Esophagus squamous epithelium (tissue), 4 donors: ENCODE measurements around the gene CDC42BPB.

Experiments used
- CTCF ChIP-seq, 6 experiments: fragments of 450-650 bp in 4 of 6; fragments of 200-600 bp in 2 of 6; sonication (generic) in 2 of 6; IDR thresholded peaks; one replicate each; pipeline ENCODE4 v1.5.1; 2016 to 2019; ENCODE audit warnings: antibody characterized with exemption in 6 of 6, mild to moderate bottlenecking in 4 of 6, moderate library complexity in 4 of 6
- POLR2A ChIP-seq, 4 donors: fragments of 450-650 bp; IDR thresholded peaks; one replicate each; pipeline ENCODE4 v1.6.1; 2017; ENCODE audit warnings: antibody characterized with exemption in 4 of 4, mild to moderate bottlenecking in 4 of 4, moderate library complexity in 3 of 4

GRCh38 chr14:102977475-102977874 is 79.9 kb downstream of the CDC42BPB start:
- TF ChIP-seq CTCF (IDR thresholded peaks at IDR 0.05) = no peak
- TF ChIP-seq POLR2A (IDR thresholded peaks at IDR 0.05) = no peak
